Breast epithelium (tissue), 3 donors: ENCODE measurements around the gene TRMT10A.
"Not testable (repeated sequence)": the region's sequence is repeated elsewhere in the genome, so short reads cannot be mapped to it uniquely, and the experiment has no call there.

ENCODE experiments used
- CTCF ChIP-seq, 3 donors: fragments of 450-650 bp; IDR thresholded peaks; one replicate each; pipeline ENCODE4 v1.5.1; 2016 to 2017; ENCODE audit warnings: antibody characterized with exemption in 3 of 3, mild to moderate bottlenecking in 3 of 3, moderate library complexity in 3 of 3
- POLR2A ChIP-seq: fragments of 450-650 bp; IDR thresholded peaks from one replicate; pipeline ENCODE4 v1.6.1; 2016; ENCODE audit warnings: antibody characterized with exemption, mild to moderate bottlenecking, moderate library complexity
- POLR2AphosphoS5 ChIP-seq, 3 donors: sonication (generic); formaldehyde crosslinking; IDR thresholded peaks; one replicate each; pipeline ENCODE4 v1.6.1; 2017; ENCODE audit warnings: antibody characterized with exemption in 3 of 3

- not testable (repeated sequence) for TF ChIP-seq POLR2A; CTCF (IDR thresholded peaks at IDR 0.05); POLR2AphosphoS5 (IDR thresholded peaks at IDR 0.05)
These were observed 29.1 kb downstream of the TRMT10A start for GRCh38 chr4:99534699-99535098.
